NOMO-1 treated with dmso at 0.1 percent for 144 hours (cell line): ENCODE measurements around the gene TSC22D1.

Experiments used
- DNase-seq: peaks from one replicate; lab custom pipeline; 2025; ENCODE audit not compliant: unreplicated experiment; lab: John Stamatoyannopoulos, UW

TSC22D1 gene

GRCh38 chr13:44433863-44434765, 142.0 kb downstream of the TSC22D1 start:
- no peak for DNase-seq

GRCh38 chr13:44432650-44433049, 143.5 kb downstream of the TSC22D1 start:
- no peak for DNase-seq

GRCh38 chr13:44431150-44431549, 145.0 kb downstream of the TSC22D1 start:
- no peak for DNase-seq

- DNase-seq: no peak
Observed at GRCh38 chr13:44429311-44429710, 146.8 kb downstream of the TSC22D1 start.

- no peak for DNase-seq
Observed at GRCh38 chr13:44426461-44426860, 149.7 kb downstream of the TSC22D1 start.

GRCh38 chr13:44425815-44426078, 150.4 kb downstream of the TSC22D1 start:
- DNase-seq: no peak

- DNase-seq: no peak
Observed at GRCh38 chr13:44425041-44425814, 150.9 kb downstream of the TSC22D1 start.

GRCh38 chr13:44423824-44424223, 152.3 kb downstream of the TSC22D1 start:
- no peak for DNase-seq

GRCh38 chr13:44422755-44423643, 153.1 kb downstream of the TSC22D1 start:
- DNase-seq: no peak

GRCh38 chr13:44421853-44422525, 154.1 kb downstream of the TSC22D1 start:
- no peak for DNase-seq

- no peak for DNase-seq
Observed at GRCh38 chr13:44420376-44421220, 155.5 kb downstream of the TSC22D1 start.

- no peak for DNase-seq
Observed at GRCh38 chr13:44417876-44418275, 158.3 kb downstream of the TSC22D1 start.

- DNase-seq: no peak
Observed at GRCh38 chr13:44417446-44417845, 158.7 kb downstream of the TSC22D1 start.

GRCh38 chr13:44416744-44417143, 159.4 kb downstream of the TSC22D1 start:
- no peak for DNase-seq

- peak; percentile 90 for DNase-seq
Observed at GRCh38 chr13:44416301-44416700, 159.8 kb downstream of the TSC22D1 start.

- DNase-seq: no peak
Observed at GRCh38 chr13:44415815-44416214, 160.3 kb downstream of the TSC22D1 start.

GRCh38 chr13:44414716-44415115, 161.4 kb downstream of the TSC22D1 start:
- no peak for DNase-seq

GRCh38 chr13:44413095-44413494, 163.0 kb downstream of the TSC22D1 start:
- DNase-seq: no peak

GRCh38 chr13:44412346-44412935, 163.7 kb downstream of the TSC22D1 start:
- DNase-seq: no peak
